Dermis microvascular lymphatic vessel endothelial cell (primary cell): Measurements from ENCODE around the gene CSF2. TPM values are rescaled to one million over a fixed set of nuclear protein-coding genes. Genes with fewer than 3 reads are reported as not detected.

Experiments used
- DNase-seq, 2 donors: peaks; one replicate each; pipeline versions ENCODE4 v3.0.0 to v3.0.0-alpha.2; 2010; ENCODE audit warnings: low read depth in 2 of 2
- total RNA-seq: library from RNA; depleted of rRNA; stranded (reverse); fragments of >200 nt; gene quantifications from 2 replicates; pipeline ENCODE4 v1.2.1, GENCODE V29; 2014

CSF2 gene
- 0.13 TPM in 1 of 2 replicates, not detected in the other for total RNA-seq

- DNase-seq: peak in 1 of 2 donors; percentile 75
Measured at GRCh38 chr5:132073231-132074013, at the start of gene CSF2. Gene CSF2 (plus strand): TSS chr5:132073789. CDS start chr5:132073824, 35 bp downstream.

- DNase-seq: no peak
Measured at GRCh38 chr5:132024117-132024435, 49.5 kb upstream of the CSF2 start.

- no peak for DNase-seq
Measured at GRCh38 chr5:132024789-132025402, 48.7 kb upstream of the CSF2 start.

- DNase-seq: no peak
Measured at GRCh38 chr5:132025403-132025971, 48.1 kb upstream of the CSF2 start.

GRCh38 chr5:132026516-132027008, 47.0 kb upstream of the CSF2 start:
- no peak for DNase-seq

- no peak for DNase-seq
Measured at GRCh38 chr5:132027027-132027426, 46.6 kb upstream of the CSF2 start.

GRCh38 chr5:132029609-132030330, 43.8 kb upstream of the CSF2 start:
- DNase-seq: no peak

GRCh38 chr5:132030610-132031009, 43.0 kb upstream of the CSF2 start:
- no peak for DNase-seq

GRCh38 chr5:132032196-132032595, 41.4 kb upstream of the CSF2 start:
- no peak for DNase-seq

- DNase-seq: no peak
Measured at GRCh38 chr5:132033122-132033521, 40.5 kb upstream of the CSF2 start.

GRCh38 chr5:132037353-132037752, 36.2 kb upstream of the CSF2 start:
- no peak for DNase-seq

- no peak for DNase-seq
Measured at GRCh38 chr5:132044207-132044606, 29.4 kb upstream of the CSF2 start.

- no peak for DNase-seq
Measured at GRCh38 chr5:132046880-132047299, 26.7 kb upstream of the CSF2 start.

GRCh38 chr5:132049093-132049492, 24.5 kb upstream of the CSF2 start:
- no peak for DNase-seq

GRCh38 chr5:132049559-132049958, 24.0 kb upstream of the CSF2 start:
- DNase-seq: no peak

- DNase-seq: no peak
Measured at GRCh38 chr5:132050136-132050535, 23.5 kb upstream of the CSF2 start.

GRCh38 chr5:132050661-132051552, 22.7 kb upstream of the CSF2 start:
- no peak for DNase-seq

- no peak for DNase-seq
Measured at GRCh38 chr5:132052520-132052919, 21.1 kb upstream of the CSF2 start.

- no peak for DNase-seq
Measured at GRCh38 chr5:132053483-132053882, 20.1 kb upstream of the CSF2 start.

- no peak for DNase-seq
Measured at GRCh38 chr5:132054031-132054696, 19.4 kb upstream of the CSF2 start.
